HCT116 (cell line): ENCODE results near the gene TMEM150C. TPM values are rescaled to one million over a fixed set of nuclear protein-coding genes. Genes with fewer than 3 reads are reported as not detected.

Source experiments
- ATAC-seq: fragments of 200-7000 bp; cut with Tn5 transposase; 2 replicates; pipeline ENCODE4 v1.9.1; 2020; ENCODE audit warnings: mild to moderate bottlenecking, moderate library complexity
- BruUV-seq: library from RNA; stranded (reverse); fragments of 400-500 nt; replicated peaks from 2 replicates; lab custom pipeline; 2021; lab: Mats Ljungman, UMichigan
- CTCF ChIA-PET: fragments of 300-600 bp; sonication (Branson Sonifier 250); formaldehyde crosslinking; loops from one replicate; lab custom pipeline; 2021; ENCODE audit warnings: antibody characterized with exemption; lab: Charles Lee
- POLR2A ChIA-PET: fragments of 300-600, 350-600 bp; sonication (Branson Sonifier 250); formaldehyde crosslinking; loops from one replicate; lab custom pipeline; 2021; ENCODE audit warnings: antibody characterized with exemption; lab: Charles Lee
- RAD21 ChIA-PET, 2 experiments: fragments of 300-600 bp; sonication (Branson Sonifier 250); formaldehyde crosslinking; loops; one replicate each; lab custom pipeline; 2023; ENCODE audit warnings: low total read pairs in 2 of 2; ENCODE audit not compliant: uncharacterized antibody in 2 of 2, unreplicated experiment in 2 of 2, low non-redundant PET in 1 of 2; lab: Charles Lee
- DNase-seq: peaks from one replicate; pipeline ENCODE4 v3.0.0-alpha.2; 2010; ENCODE audit warnings: low read depth, low spot score
- H2AFZ ChIP-seq: fragments of 200-600 bp; shearing (Covaris generic), sonication (generic); 2 replicates; pipeline ENCODE4 v1.6.1; 2017; ENCODE audit warnings: low read depth, mixed run types, mixed read lengths, antibody characterized with exemption, low read length; ENCODE audit not compliant: poor library complexity, severe bottlenecking
- H3K27ac ChIP-seq: 2 replicates; pipeline ENCODE4 v1.5.1; 2012; ENCODE audit warnings: low read depth, low read length
- H3K27me3 ChIP-seq: fragments of 200-600 bp; sonication (generic); 2 replicates; pipeline ENCODE4 v1.6.1; 2016; ENCODE audit warnings: mixed run types, low read length, mixed read lengths; ENCODE audit not compliant: insufficient read depth
- H3K36me3 ChIP-seq, 2 experiments: fragments of 200-500 bp in 1 of 2; fragments of 200-600 bp in 1 of 2; sonication (Bioruptor generic) in 1 of 2; sonication (generic) in 1 of 2; 2 replicates each; pipeline versions ENCODE4 v1.5.1 to v1.6.1; 2014 to 2016; ENCODE audit warnings: low read length in 2 of 2, inconsistent platforms in 1 of 2, mixed read lengths in 1 of 2, mixed run types in 1 of 2; ENCODE audit not compliant: insufficient read depth in 2 of 2, control insufficient read depth in 1 of 2
- H3K4me1 ChIP-seq, 2 experiments: fragments of 200-600 bp in 1 of 2; sonication (generic) in 1 of 2; 2 replicates each; pipeline versions ENCODE4 v1.5.1 to v1.6.1; 2012 to 2017; ENCODE audit warnings: low read length in 2 of 2, inconsistent platforms in 1 of 2, mild to moderate bottlenecking in 1 of 2, mixed read lengths in 1 of 2, mixed run types in 1 of 2, moderate library complexity in 1 of 2; ENCODE audit not compliant: insufficient read depth in 2 of 2, control insufficient read depth in 1 of 2
- H3K4me2 ChIP-seq: fragments of 200-600 bp; sonication (generic); 2 replicates; pipeline ENCODE4 v1.6.1; 2017; ENCODE audit warnings: mixed run types, low read length, mixed read lengths
- H3K4me3 ChIP-seq, 2 experiments: fragments of 200-600 bp in 1 of 2; sonication (generic) in 1 of 2; replicated peaks in 1 of 2; 2 replicates each; pipeline ENCODE4 v1.5.1; 2011 to 2016; ENCODE audit warnings: low read length in 2 of 2, control low read depth in 1 of 2, low read depth in 1 of 2, mild to moderate bottlenecking in 1 of 2, mixed read lengths in 1 of 2, mixed run types in 1 of 2
- H3K79me2 ChIP-seq: fragments of 200-600 bp; sonication (generic); 2 replicates; pipeline ENCODE4 v1.6.1; 2017; ENCODE audit warnings: mild to moderate bottlenecking, mixed run types, low read length, moderate library complexity, mixed read lengths; ENCODE audit not compliant: insufficient read depth
- H3K9ac ChIP-seq: fragments of 200-600 bp; sonication (generic); 2 replicates; pipeline ENCODE4 v1.6.1; 2016; ENCODE audit warnings: low read length, mixed read lengths
- H3K9me2 ChIP-seq: fragments of 200-600 bp; sonication (generic), shearing (Covaris generic); 2 replicates; pipeline ENCODE4 v1.6.1; 2017; ENCODE audit warnings: mixed run types, mild to moderate bottlenecking, moderate library complexity; ENCODE audit not compliant: insufficient read depth
- H3K9me3 ChIP-seq, 2 experiments: fragments of 200-500 bp in 1 of 2; fragments of 200-600 bp in 1 of 2; sonication (Bioruptor generic) in 1 of 2; sonication (generic) in 1 of 2; 2 replicates each; pipeline ENCODE4 v1.6.1; 2014 to 2017; ENCODE audit warnings: low read length in 2 of 2, mixed read lengths in 2 of 2, inconsistent platforms in 1 of 2, low read depth in 1 of 2, mild to moderate bottlenecking in 1 of 2, mixed run types in 1 of 2, moderate library complexity in 1 of 2; ENCODE audit not compliant: control insufficient read depth in 1 of 2, insufficient read depth in 1 of 2
- H4K20me1 ChIP-seq: fragments of 200-600 bp; sonication (generic), shearing (Covaris generic); 2 replicates; pipeline ENCODE4 v1.6.1; 2017; ENCODE audit warnings: mixed run types, mild to moderate bottlenecking, moderate library complexity; ENCODE audit not compliant: insufficient read depth
- CBX3 ChIP-seq: IDR thresholded peaks from 2 replicates; pipeline ENCODE4 v1.6.1; 2012; ENCODE audit warnings: low read depth
- CEBPB ChIP-seq: IDR thresholded peaks from 2 replicates; pipeline ENCODE4 v1.6.1; 2012; ENCODE audit warnings: low read depth
- EGR1 ChIP-seq: IDR thresholded peaks from 2 replicates; pipeline ENCODE4 v1.6.1; 2012; ENCODE audit warnings: low read depth
- ELF1 ChIP-seq: IDR thresholded peaks from 2 replicates; pipeline ENCODE4 v1.6.1; 2012; ENCODE audit warnings: low read depth, borderline replicate concordance
- EZH2phosphoT487 ChIP-seq: fragments of 200-600 bp; IDR thresholded peaks from 2 replicates; pipeline ENCODE4 v1.6.1; 2018; ENCODE audit warnings: antibody characterized with exemption, borderline replicate concordance
- RAD21 ChIP-seq: IDR thresholded peaks from 2 replicates; pipeline ENCODE4 v1.6.1; 2012; ENCODE audit warnings: low read depth, mild to moderate bottlenecking
- SP1 ChIP-seq: IDR thresholded peaks from 2 replicates; pipeline ENCODE4 v1.6.1; 2012; ENCODE audit warnings: low read depth
- SRF ChIP-seq: IDR thresholded peaks from 2 replicates; pipeline ENCODE4 v1.6.1; 2012; ENCODE audit warnings: low read depth
- TCF7L2 ChIP-seq: IDR thresholded peaks from 2 replicates; pipeline ENCODE4 v1.7.0; 2011; ENCODE audit warnings: borderline replicate concordance, inconsistent platforms; ENCODE audit not compliant: insufficient read depth, insufficient read length; ENCODE audit errors: extremely low read depth
- YY1 ChIP-seq: IDR thresholded peaks from 2 replicates; pipeline ENCODE4 v1.6.1; 2011; ENCODE audit warnings: low read length, low read depth, moderate library complexity, mild to moderate bottlenecking; ENCODE audit not compliant: insufficient replicate concordance; ENCODE audit errors: extremely low read depth
- ZFX ChIP-seq: fragments of 450-650 bp; IDR thresholded peaks from 2 replicates; pipeline ENCODE4 v1.6.1; 2017
- ZNF274 ChIP-seq: fragments of 200-500 bp; sonication (Bioruptor generic); IDR thresholded peaks from 2 replicates; pipeline ENCODE4 v1.6.1; 2014; ENCODE audit warnings: mild to moderate bottlenecking, low read depth, low read length, inconsistent platforms
- intact Hi-C: fragments of 100-400 bp; cut with micrococcal nuclease; formaldehyde crosslinking; loops from 2 replicates; pipeline ENCODE4 v1.10.0; 2022
- total RNA-seq: library from RNA; stranded (reverse); gene quantifications from one replicate; pipeline ENCODE4 v1.2.1, GENCODE V29; 2021; ENCODE audit not compliant: unreplicated experiment
- TF ChIP-seq, protein P1 (sequence below): IDR thresholded peaks from 2 replicates; pipeline ENCODE4 v1.6.1; 2012
- TF ChIP-seq, protein P2 (sequence below), 3 experiments: fragments of 200-600 bp in 1 of 3; sonication (generic) in 1 of 3; IDR thresholded peaks in 2 of 3; conservative IDR thresholded peaks in 1 of 3; 2 replicates each; pipeline ENCODE4 v1.5.1; 2012 to 2017; ENCODE audit warnings: low read depth in 2 of 3, low read length in 2 of 3, antibody characterized with exemption in 1 of 3, borderline replicate concordance in 1 of 3, control low read depth in 1 of 3, mild to moderate bottlenecking in 1 of 3, mixed read lengths in 1 of 3, mixed run types in 1 of 3, moderate library complexity in 1 of 3; ENCODE audit not compliant: insufficient read depth in 1 of 3

Gene TMEM150C
- total RNA-seq, 1 experiment from 2014 or later, result 1.2 TPM

DNA sequence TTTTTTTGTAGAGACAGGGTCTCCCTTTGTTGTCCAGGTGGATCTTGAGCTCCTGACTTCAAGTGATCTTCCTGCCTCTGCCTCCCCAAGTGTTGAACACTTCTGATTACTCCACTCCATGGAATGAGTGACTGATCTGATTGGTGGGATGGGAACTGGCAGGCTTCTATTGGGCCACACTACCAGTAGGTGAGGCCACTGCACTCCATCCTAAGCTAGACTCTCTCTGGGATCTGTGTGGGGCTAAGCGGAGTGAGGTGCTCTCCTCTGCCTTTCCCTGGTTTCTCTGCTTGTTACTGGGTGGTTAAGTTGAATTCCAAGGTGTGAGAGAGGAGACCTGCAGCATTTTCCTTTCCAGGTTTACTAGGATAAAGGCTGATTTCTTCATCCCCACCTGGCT lies 72.7 kb downstream of the TMEM150C start:
- Histone ChIP-seq H3K27ac (no peak overlapping the region), H3K9ac (no peak overlapping the region), H3K9me3 (no peaks in the 10 kb centered on the region), H3K4me1 (no peaks in the 10 kb centered on the region), H3K27me3 (no peaks in the 10 kb centered on the region), H4K20me1 (no peaks in the 10 kb centered on the region), H2AFZ (no peak overlapping the region), H3K36me3 (no peaks in the 10 kb centered on the region), H3K9me2 (no peaks in the 10 kb centered on the region), H3K4me2 (no peak overlapping the region), H3K4me3 (no peak overlapping the region), H3K79me2 (no peaks in the 10 kb centered on the region)
- RAD21 ChIA-PET, result no interaction called here
- DNase-seq (no peak), ATAC-seq (no peak)
- POLR2A ChIA-PET, result interaction anchor here (0.7 kb wide), 1 partner anchor 148 kb away, joined by 4 read pairs; no protein-coding TSS in a partner anchor
- no TSS peak for BruUV-seq
- intact Hi-C loops, result no loop called here
- TF ChIP-seq ZNF274, result no peak
- no peak for TF ChIP-seq RAD21
- no peak for TF ChIP-seq SP1
- TF ChIP-seq, protein P1, sequence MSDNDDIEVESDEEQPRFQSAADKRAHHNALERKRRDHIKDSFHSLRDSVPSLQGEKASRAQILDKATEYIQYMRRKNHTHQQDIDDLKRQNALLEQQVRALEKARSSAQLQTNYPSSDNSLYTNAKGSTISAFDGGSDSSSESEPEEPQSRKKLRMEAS, result no peak
- TF ChIP-seq CEBPB, result no peak
- no peak for TF ChIP-seq ZFX
- TF ChIP-seq TCF7L2, result no peak
- TF ChIP-seq CBX3, result no peak
- TF ChIP-seq EGR1, result no peak
- no peak for TF ChIP-seq SRF
- no peak for TF ChIP-seq ELF1
- no peak for TF ChIP-seq YY1
- TF ChIP-seq EZH2phosphoT487, result no peak
- TF ChIP-seq, protein P2, sequence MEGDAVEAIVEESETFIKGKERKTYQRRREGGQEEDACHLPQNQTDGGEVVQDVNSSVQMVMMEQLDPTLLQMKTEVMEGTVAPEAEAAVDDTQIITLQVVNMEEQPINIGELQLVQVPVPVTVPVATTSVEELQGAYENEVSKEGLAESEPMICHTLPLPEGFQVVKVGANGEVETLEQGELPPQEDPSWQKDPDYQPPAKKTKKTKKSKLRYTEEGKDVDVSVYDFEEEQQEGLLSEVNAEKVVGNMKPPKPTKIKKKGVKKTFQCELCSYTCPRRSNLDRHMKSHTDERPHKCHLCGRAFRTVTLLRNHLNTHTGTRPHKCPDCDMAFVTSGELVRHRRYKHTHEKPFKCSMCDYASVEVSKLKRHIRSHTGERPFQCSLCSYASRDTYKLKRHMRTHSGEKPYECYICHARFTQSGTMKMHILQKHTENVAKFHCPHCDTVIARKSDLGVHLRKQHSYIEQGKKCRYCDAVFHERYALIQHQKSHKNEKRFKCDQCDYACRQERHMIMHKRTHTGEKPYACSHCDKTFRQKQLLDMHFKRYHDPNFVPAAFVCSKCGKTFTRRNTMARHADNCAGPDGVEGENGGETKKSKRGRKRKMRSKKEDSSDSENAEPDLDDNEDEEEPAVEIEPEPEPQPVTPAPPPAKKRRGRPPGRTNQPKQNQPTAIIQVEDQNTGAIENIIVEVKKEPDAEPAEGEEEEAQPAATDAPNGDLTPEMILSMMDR (IDR thresholded peaks at IDR 0.05 in 2 of 3, conservative IDR thresholded peaks at IDR 0.05 in 1 of 3; ENCODE audit: borderline replicate concordance in 1 of 3, insufficient read depth in 1 of 3, low read depth in 2 of 3, low read length in 2 of 3), result no peak
- CTCF ChIA-PET, result no interaction called here
